Upper lobe of left lung (tissue), 4 donors: ENCODE data around the gene GFI1B.

Experiments
- EP300 ChIP-seq, 4 donors: sonication (generic); formaldehyde crosslinking; IDR thresholded peaks; one replicate each; pipeline ENCODE4 v1.5.1; 2017; ENCODE audit warnings: antibody characterized with exemption in 4 of 4, control low read depth in 2 of 4
- POLR2A ChIP-seq, 4 donors: fragments of 450-650 bp; IDR thresholded peaks; one replicate each; pipeline ENCODE4 v1.5.1; 2016 to 2017; ENCODE audit warnings: antibody characterized with exemption in 4 of 4, mild to moderate bottlenecking in 2 of 4
- TF ChIP-seq, protein P1 (sequence below), 6 experiments: fragments of 450-650 bp in 4 of 6; fragments of 200-600 bp in 2 of 6; sonication (generic) in 2 of 6; IDR thresholded peaks; one replicate each; pipeline ENCODE4 v1.5.1; 2016 to 2019; ENCODE audit warnings: antibody characterized with exemption in 6 of 6

- TF ChIP-seq, protein P1, sequence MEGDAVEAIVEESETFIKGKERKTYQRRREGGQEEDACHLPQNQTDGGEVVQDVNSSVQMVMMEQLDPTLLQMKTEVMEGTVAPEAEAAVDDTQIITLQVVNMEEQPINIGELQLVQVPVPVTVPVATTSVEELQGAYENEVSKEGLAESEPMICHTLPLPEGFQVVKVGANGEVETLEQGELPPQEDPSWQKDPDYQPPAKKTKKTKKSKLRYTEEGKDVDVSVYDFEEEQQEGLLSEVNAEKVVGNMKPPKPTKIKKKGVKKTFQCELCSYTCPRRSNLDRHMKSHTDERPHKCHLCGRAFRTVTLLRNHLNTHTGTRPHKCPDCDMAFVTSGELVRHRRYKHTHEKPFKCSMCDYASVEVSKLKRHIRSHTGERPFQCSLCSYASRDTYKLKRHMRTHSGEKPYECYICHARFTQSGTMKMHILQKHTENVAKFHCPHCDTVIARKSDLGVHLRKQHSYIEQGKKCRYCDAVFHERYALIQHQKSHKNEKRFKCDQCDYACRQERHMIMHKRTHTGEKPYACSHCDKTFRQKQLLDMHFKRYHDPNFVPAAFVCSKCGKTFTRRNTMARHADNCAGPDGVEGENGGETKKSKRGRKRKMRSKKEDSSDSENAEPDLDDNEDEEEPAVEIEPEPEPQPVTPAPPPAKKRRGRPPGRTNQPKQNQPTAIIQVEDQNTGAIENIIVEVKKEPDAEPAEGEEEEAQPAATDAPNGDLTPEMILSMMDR (IDR thresholded peaks at IDR 0.05) = no peak
- TF ChIP-seq EP300 (IDR thresholded peaks at IDR 0.05) = no peak
- TF ChIP-seq POLR2A (IDR thresholded peaks at IDR 0.05) = no peak
Observed at GRCh38 chr9:132990781-132991180, 12.3 kb downstream of the GFI1B start.
